Measurements from ENCODE around the gene CENPL.
"Not testable (repeated sequence)": the region's sequence is repeated elsewhere in the genome, so short reads cannot be mapped to it uniquely, and the experiment has no call there.

Gene CENPL

GRCh38 chr1:173856014-173856413, 31.3 kb upstream of the CENPL start:
- H3K27me3 ChIP-seq (ENCODE audit: control insufficient read depth in 1 of 2, insufficient read depth in 2 of 2, low read length in 2 of 2): no peaks in the 10 kb centered on the region
- H3K27ac ChIP-seq (ENCODE audit: low read length): no peak overlapping the region
- no peaks in the 10 kb centered on the region for H3K4me1 ChIP-seq (ENCODE audit: control insufficient read depth, insufficient read depth, low read length)
- peaks cover 6 to 9% of the 10 kb centered on the region in 2 donors for H3K36me3 ChIP-seq (ENCODE audit: control insufficient read depth in 2 of 2, insufficient read depth in 2 of 2, low read length in 2 of 2)
- H3K9me3 ChIP-seq (ENCODE audit: control insufficient read depth in 2 of 2, low read length in 2 of 2): no peaks in the 10 kb centered on the region
- no peak overlapping the region for H3K9ac ChIP-seq (ENCODE audit: low read length in 2 of 2)
- H3K4me3 ChIP-seq (ENCODE audit: low read length in 2 of 2): no peak overlapping the region

GRCh38 chr1:173853074-173853473, 28.4 kb upstream of the CENPL start:
- Histone ChIP-seq H3K4me1 (ENCODE audit: control insufficient read depth, insufficient read depth, low read length) (no peaks in the 10 kb centered on the region), H3K9ac (ENCODE audit: low read length in 2 of 2) (no peak overlapping the region), H3K9me3 (ENCODE audit: control insufficient read depth in 2 of 2, low read length in 2 of 2) (no peaks in the 10 kb centered on the region), H3K27me3 (ENCODE audit: control insufficient read depth in 1 of 2, insufficient read depth in 2 of 2, low read length in 2 of 2) (no peaks in the 10 kb centered on the region), H3K27ac (ENCODE audit: low read length) (no peak overlapping the region), H3K36me3 (ENCODE audit: control insufficient read depth in 2 of 2, insufficient read depth in 2 of 2, low read length in 2 of 2) (peaks cover 6 to 9% of the 10 kb centered on the region in 2 donors), H3K4me3 (ENCODE audit: low read length in 2 of 2) (peak overlapping the region in 1 of 2 donors; percentile 16)

- peaks cover 5 to 6% of the 10 kb centered on the region in 2 donors for H3K36me3 ChIP-seq (ENCODE audit: control insufficient read depth in 2 of 2, insufficient read depth in 2 of 2, low read length in 2 of 2)
- no peaks in the 10 kb centered on the region for H3K4me1 ChIP-seq (ENCODE audit: control insufficient read depth, insufficient read depth, low read length)
Observed at GRCh38 chr1:173852105-173852504, 27.4 kb upstream of the CENPL start.

GRCh38 chr1:173832748-173833147, 8.1 kb upstream of the CENPL start:
- no peaks in the 10 kb centered on the region for H3K9me3 ChIP-seq (ENCODE audit: control insufficient read depth in 2 of 2, low read length in 2 of 2)
- H3K27me3 ChIP-seq (ENCODE audit: control insufficient read depth in 1 of 2, insufficient read depth in 2 of 2, low read length in 2 of 2): no peaks in the 10 kb centered on the region
- H3K36me3 ChIP-seq (ENCODE audit: control insufficient read depth in 2 of 2, insufficient read depth in 2 of 2, low read length in 2 of 2): peaks cover 17 to 22% of the 10 kb centered on the region in 2 donors
- no peak overlapping the region for H3K9ac ChIP-seq (ENCODE audit: low read length in 2 of 2)
- no peak overlapping the region for H3K27ac ChIP-seq (ENCODE audit: low read length)
- H3K4me3 ChIP-seq (ENCODE audit: low read length in 2 of 2): no peak overlapping the region
- no peaks in the 10 kb centered on the region for H3K4me1 ChIP-seq (ENCODE audit: control insufficient read depth, insufficient read depth, low read length)

More at GRCh38 chr1:173852105-173852504, 27.4 kb upstream of the CENPL start:
- no peak overlapping the region for H3K27ac ChIP-seq (ENCODE audit: low read length)
- no peak overlapping the region for H3K9ac ChIP-seq (ENCODE audit: low read length in 2 of 2)
- H3K9me3 ChIP-seq (ENCODE audit: control insufficient read depth in 2 of 2, low read length in 2 of 2): no peaks in the 10 kb centered on the region
- H3K27me3 ChIP-seq (ENCODE audit: control insufficient read depth in 1 of 2, insufficient read depth in 2 of 2, low read length in 2 of 2): no peaks in the 10 kb centered on the region
- H3K4me3 ChIP-seq (ENCODE audit: low read length in 2 of 2): no peak overlapping the region

- no peak overlapping the region for H3K9ac ChIP-seq (ENCODE audit: low read length in 2 of 2)
- no peak overlapping the region for H3K4me3 ChIP-seq (ENCODE audit: low read length in 2 of 2)
- H3K27me3 ChIP-seq (ENCODE audit: control insufficient read depth in 1 of 2, insufficient read depth in 2 of 2, low read length in 2 of 2): no peaks in the 10 kb centered on the region
- peaks cover 0 to 6% of the 10 kb centered on the region in 2 donors for H3K36me3 ChIP-seq (ENCODE audit: control insufficient read depth in 2 of 2, insufficient read depth in 2 of 2, low read length in 2 of 2)
- H3K27ac ChIP-seq (ENCODE audit: low read length): no peak overlapping the region
- H3K4me1 ChIP-seq (ENCODE audit: control insufficient read depth, insufficient read depth, low read length): peaks cover 7% of the 10 kb centered on the region
- no peaks in the 10 kb centered on the region for H3K9me3 ChIP-seq (ENCODE audit: control insufficient read depth in 2 of 2, low read length in 2 of 2)
Observed at GRCh38 chr1:173827611-173828010, 2.9 kb upstream of the CENPL start.

GRCh38 chr1:173823781-173824314, 835 bp downstream of the CENPL start:
- H3K9me3 ChIP-seq (ENCODE audit: control insufficient read depth in 2 of 2, low read length in 2 of 2): no peaks in the 10 kb centered on the region
- H3K36me3 ChIP-seq (ENCODE audit: control insufficient read depth in 2 of 2, insufficient read depth in 2 of 2, low read length in 2 of 2): no peaks in the 10 kb centered on the region
- peak overlapping the region; percentile 82 to 96 for H3K9ac ChIP-seq (ENCODE audit: low read length in 2 of 2)
- no peaks in the 10 kb centered on the region for H3K27me3 ChIP-seq (ENCODE audit: control insufficient read depth in 1 of 2, insufficient read depth in 2 of 2, low read length in 2 of 2)
- H3K4me1 ChIP-seq (ENCODE audit: control insufficient read depth, insufficient read depth, low read length): peaks cover 7% of the 10 kb centered on the region
- peak overlapping the region; percentile 91 for H3K27ac ChIP-seq (ENCODE audit: low read length)
- H3K4me3 ChIP-seq (ENCODE audit: low read length in 2 of 2): peak overlapping the region; percentile 77 to 95

- Histone ChIP-seq H3K27me3 (ENCODE audit: control insufficient read depth in 1 of 2, insufficient read depth in 2 of 2, low read length in 2 of 2) (no peaks in the 10 kb centered on the region), H3K36me3 (ENCODE audit: control insufficient read depth in 2 of 2, insufficient read depth in 2 of 2, low read length in 2 of 2) (peaks cover 0 to 2% of the 10 kb centered on the region in 2 donors), H3K9me3 (ENCODE audit: control insufficient read depth in 2 of 2, low read length in 2 of 2) (no peaks in the 10 kb centered on the region), H3K4me1 (ENCODE audit: control insufficient read depth, insufficient read depth, low read length) (peaks cover 7% of the 10 kb centered on the region), H3K4me3 (ENCODE audit: low read length in 2 of 2) (no peak overlapping the region), H3K27ac (ENCODE audit: low read length) (no peak overlapping the region), H3K9ac (ENCODE audit: low read length in 2 of 2) (no peak overlapping the region)
Observed at GRCh38 chr1:173821680-173822079, 3.0 kb downstream of the CENPL start.

- H3K4me3 ChIP-seq (ENCODE audit: low read length in 2 of 2): no peak overlapping the region
- no peaks in the 10 kb centered on the region for H3K27me3 ChIP-seq (ENCODE audit: control insufficient read depth in 1 of 2, insufficient read depth in 2 of 2, low read length in 2 of 2)
- no peaks in the 10 kb centered on the region for H3K9me3 ChIP-seq (ENCODE audit: control insufficient read depth in 2 of 2, low read length in 2 of 2)
- peaks cover 0 to 2% of the 10 kb centered on the region in 2 donors for H3K36me3 ChIP-seq (ENCODE audit: control insufficient read depth in 2 of 2, insufficient read depth in 2 of 2, low read length in 2 of 2)
- no peak overlapping the region for H3K9ac ChIP-seq (ENCODE audit: low read length in 2 of 2)
- H3K27ac ChIP-seq (ENCODE audit: low read length): no peak overlapping the region
- H3K4me1 ChIP-seq (ENCODE audit: control insufficient read depth, insufficient read depth, low read length): peaks cover 4% of the 10 kb centered on the region
Observed at GRCh38 chr1:173818459-173818858, 6.2 kb downstream of the CENPL start.

- H3K4me3 ChIP-seq (ENCODE audit: low read length in 2 of 2); H3K9ac ChIP-seq (ENCODE audit: low read length in 2 of 2); H3K9me3 ChIP-seq (ENCODE audit: control insufficient read depth in 2 of 2, low read length in 2 of 2); H3K27ac ChIP-seq (ENCODE audit: low read length); H3K4me1 ChIP-seq (ENCODE audit: control insufficient read depth, insufficient read depth, low read length); H3K27me3 ChIP-seq (ENCODE audit: control insufficient read depth in 1 of 2, insufficient read depth in 2 of 2, low read length in 2 of 2); H3K36me3 ChIP-seq (ENCODE audit: control insufficient read depth in 2 of 2, insufficient read depth in 2 of 2, low read length in 2 of 2): not testable (repeated sequence)
Observed at GRCh38 chr1:173813654-173814053, 11.0 kb downstream of the CENPL start.

- Histone ChIP-seq H3K27me3 (ENCODE audit: control insufficient read depth in 1 of 2, insufficient read depth in 2 of 2, low read length in 2 of 2) (no peaks in the 10 kb centered on the region), H3K9ac (ENCODE audit: low read length in 2 of 2) (no peak overlapping the region), H3K4me3 (ENCODE audit: low read length in 2 of 2) (no peak overlapping the region), H3K27ac (ENCODE audit: low read length) (no peak overlapping the region), H3K4me1 (ENCODE audit: control insufficient read depth, insufficient read depth, low read length) (no peaks in the 10 kb centered on the region), H3K36me3 (ENCODE audit: control insufficient read depth in 2 of 2, insufficient read depth in 2 of 2, low read length in 2 of 2) (no peaks in the 10 kb centered on the region), H3K9me3 (ENCODE audit: control insufficient read depth in 2 of 2, low read length in 2 of 2) (no peaks in the 10 kb centered on the region)
Observed at GRCh38 chr1:173802961-173803360, 21.7 kb downstream of the CENPL start.

GRCh38 chr1:173799995-173800394, 24.7 kb downstream of the CENPL start:
- not testable (repeated sequence) for H3K9me3 ChIP-seq (ENCODE audit: control insufficient read depth in 2 of 2, low read length in 2 of 2); H3K36me3 ChIP-seq (ENCODE audit: control insufficient read depth in 2 of 2, insufficient read depth in 2 of 2, low read length in 2 of 2); H3K27ac ChIP-seq (ENCODE audit: low read length); H3K4me3 ChIP-seq (ENCODE audit: low read length in 2 of 2); H3K27me3 ChIP-seq (ENCODE audit: control insufficient read depth in 1 of 2, insufficient read depth in 2 of 2, low read length in 2 of 2); H3K9ac ChIP-seq (ENCODE audit: low read length in 2 of 2); H3K4me1 ChIP-seq (ENCODE audit: control insufficient read depth, insufficient read depth, low read length)
